ENCODE data around the gene NCAPH2. TPM values are rescaled to one million over a fixed set of nuclear protein-coding genes. Genes with fewer than 3 reads are reported as not detected.
"Not testable (repeated sequence)": the region's sequence is repeated elsewhere in the genome, so short reads cannot be mapped to it uniquely, and the experiment has no call there.

Gene NCAPH2
- total RNA-seq, 2 donors from 2014 or later: 27.4 to 71.5 TPM

DNA sequence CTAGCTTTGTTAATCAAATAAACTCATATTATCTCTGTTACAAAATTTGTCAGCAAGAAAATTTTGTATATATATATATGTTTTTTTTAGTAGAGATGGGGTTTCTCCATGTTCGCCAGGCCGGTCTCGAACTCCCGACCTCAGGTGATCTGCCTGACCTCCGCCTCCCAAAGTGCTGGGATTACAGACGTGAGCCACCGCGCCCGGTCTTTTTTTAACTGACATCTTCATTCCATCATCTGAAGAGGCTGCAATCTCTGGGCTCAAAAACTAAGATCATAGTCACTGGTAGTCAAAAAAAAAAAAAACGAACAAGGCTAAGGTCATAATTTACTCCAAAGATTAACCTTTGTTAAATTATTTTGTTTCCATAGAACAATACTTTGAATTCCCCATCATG lies 32.4 kb downstream of the NCAPH2 start:
- TF ChIP-seq, protein P1, sequence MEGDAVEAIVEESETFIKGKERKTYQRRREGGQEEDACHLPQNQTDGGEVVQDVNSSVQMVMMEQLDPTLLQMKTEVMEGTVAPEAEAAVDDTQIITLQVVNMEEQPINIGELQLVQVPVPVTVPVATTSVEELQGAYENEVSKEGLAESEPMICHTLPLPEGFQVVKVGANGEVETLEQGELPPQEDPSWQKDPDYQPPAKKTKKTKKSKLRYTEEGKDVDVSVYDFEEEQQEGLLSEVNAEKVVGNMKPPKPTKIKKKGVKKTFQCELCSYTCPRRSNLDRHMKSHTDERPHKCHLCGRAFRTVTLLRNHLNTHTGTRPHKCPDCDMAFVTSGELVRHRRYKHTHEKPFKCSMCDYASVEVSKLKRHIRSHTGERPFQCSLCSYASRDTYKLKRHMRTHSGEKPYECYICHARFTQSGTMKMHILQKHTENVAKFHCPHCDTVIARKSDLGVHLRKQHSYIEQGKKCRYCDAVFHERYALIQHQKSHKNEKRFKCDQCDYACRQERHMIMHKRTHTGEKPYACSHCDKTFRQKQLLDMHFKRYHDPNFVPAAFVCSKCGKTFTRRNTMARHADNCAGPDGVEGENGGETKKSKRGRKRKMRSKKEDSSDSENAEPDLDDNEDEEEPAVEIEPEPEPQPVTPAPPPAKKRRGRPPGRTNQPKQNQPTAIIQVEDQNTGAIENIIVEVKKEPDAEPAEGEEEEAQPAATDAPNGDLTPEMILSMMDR (IDR thresholded peaks at IDR 0.05): no peak
- peak overlapping the region; percentile 94 for H3K27ac ChIP-seq
- H3K36me3 ChIP-seq: no peaks in the 10 kb centered on the region
- H3K9ac ChIP-seq (ENCODE audit: low read depth in 2 of 2, low read length in 2 of 2): no peak overlapping the region
- H3K4me3 ChIP-seq: no peak overlapping the region
- H3K4me1 ChIP-seq: peaks cover 4% of the 10 kb centered on the region
- intact Hi-C loops (cut with DNase I): no loop called here
- no peaks in the 10 kb centered on the region for H3K9me3 ChIP-seq
- no peaks in the 10 kb centered on the region for H3K27me3 ChIP-seq
- no peak for DNase-seq

DNA sequence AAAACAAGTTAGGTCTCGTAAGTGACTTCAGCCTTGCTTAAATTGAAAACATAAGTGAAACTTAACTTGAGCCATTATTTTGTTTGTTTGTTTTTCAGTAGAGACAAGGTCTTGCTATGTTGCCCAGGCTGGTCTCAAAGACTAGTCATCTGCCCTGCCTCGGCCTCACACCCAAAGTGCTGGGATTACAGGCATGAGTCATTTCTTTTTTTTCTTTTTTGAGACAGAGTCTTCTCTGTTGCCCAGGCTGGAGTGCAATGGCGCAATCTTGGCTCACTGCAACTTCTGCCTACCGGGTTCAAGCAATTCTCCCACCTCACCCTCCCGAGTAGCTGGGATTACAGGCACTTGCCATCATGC lies 33.6 kb downstream of the NCAPH2 start:
- intact Hi-C loops (cut with DNase I); H3K36me3 ChIP-seq; H3K4me3 ChIP-seq; H3K9me3 ChIP-seq; H3K4me1 ChIP-seq; H3K27me3 ChIP-seq; DNase-seq; H3K9ac ChIP-seq (ENCODE audit: low read depth in 2 of 2, low read length in 2 of 2): not testable (repeated sequence)
- H3K27ac ChIP-seq: peak overlapping the region; percentile 94

DNA sequence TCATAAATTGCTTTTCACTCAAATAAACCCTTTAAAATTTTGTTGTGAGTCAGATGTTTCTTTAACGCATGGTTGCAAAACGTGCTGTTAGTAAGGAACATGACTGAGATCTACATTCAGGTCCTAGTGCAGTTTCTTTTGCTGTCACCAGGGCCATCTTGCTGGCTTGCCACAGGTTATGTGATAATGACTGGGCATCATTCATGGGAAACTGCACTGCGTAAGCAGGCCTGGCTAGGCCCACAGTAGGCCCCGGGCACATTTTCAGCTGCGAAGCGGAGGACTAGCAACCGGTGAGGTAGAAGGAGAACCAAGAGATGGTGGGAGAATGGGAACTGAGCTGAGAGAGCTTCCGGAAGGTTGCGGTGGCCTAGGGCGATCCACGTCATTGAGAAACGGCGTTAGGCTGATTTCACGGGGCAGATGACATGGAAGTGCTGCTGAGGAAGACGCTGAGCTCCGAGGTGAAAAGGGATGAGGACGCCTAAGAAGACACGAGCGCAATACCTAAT lies 34.4 kb downstream of the NCAPH2 start:
- peak overlapping the region in 1 of 2 donors; percentile 43 for H3K9ac ChIP-seq (ENCODE audit: low read depth in 2 of 2, low read length in 2 of 2)

DNA sequence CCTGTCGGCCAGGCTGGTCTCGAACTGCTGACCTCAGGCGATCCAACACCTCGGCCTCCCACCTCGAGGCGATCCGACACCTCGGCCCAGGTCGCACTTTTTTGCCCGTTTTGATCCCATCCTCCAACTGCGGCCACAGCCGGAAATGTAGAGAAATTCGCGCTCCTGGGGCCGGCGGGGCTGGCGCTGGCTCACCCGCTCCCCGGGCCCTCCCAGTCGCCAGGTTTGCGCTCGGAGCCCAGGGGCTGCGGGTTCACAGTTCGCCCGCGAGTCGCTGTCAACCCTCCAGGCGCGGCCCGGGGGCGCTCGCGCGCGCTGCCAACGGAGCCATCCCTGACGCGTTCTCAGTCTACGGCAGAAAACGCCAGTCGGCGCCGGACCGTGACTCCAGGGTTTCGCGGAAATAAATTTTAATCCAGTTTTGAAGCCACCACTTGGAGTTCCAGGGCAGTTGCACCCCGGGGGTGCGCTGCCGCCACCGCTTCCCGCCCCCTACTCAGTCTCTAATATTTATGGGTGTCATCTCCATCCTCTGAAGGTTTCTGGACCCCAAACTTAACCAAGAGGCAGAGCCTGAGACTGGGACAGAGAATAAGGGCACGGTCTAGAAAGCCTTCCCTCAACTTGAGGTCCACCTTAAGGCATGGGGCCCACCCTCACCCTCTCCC lies 36.2 kb downstream of the NCAPH2 start:
- TF ChIP-seq, protein P1 (IDR thresholded peaks at IDR 0.05): peak; percentile 53
- Histone ChIP-seq H3K27me3 (peaks cover 29% of the 10 kb centered on the region), H3K27ac (peak overlapping the region; percentile 35), H3K36me3 (no peaks in the 10 kb centered on the region), H3K9me3 (no peaks in the 10 kb centered on the region), H3K9ac (ENCODE audit: low read depth in 2 of 2, low read length in 2 of 2) (peak overlapping the region; percentile 48 to 79), H3K4me1 (no peaks in the 10 kb centered on the region), H3K4me3 (peak overlapping the region; percentile 7)
- peak; percentile 90 for DNase-seq
- intact Hi-C loops (cut with DNase I): no loop called here

More for the DNA sequence above, 34.4 kb downstream of the NCAPH2 start:
- no peaks in the 10 kb centered on the region for H3K36me3 ChIP-seq
- intact Hi-C loops (cut with DNase I): no loop called here
- no peak overlapping the region for H3K4me3 ChIP-seq
- DNase-seq: no peak
- peaks cover 4% of the 10 kb centered on the region for H3K4me1 ChIP-seq
- H3K9me3 ChIP-seq: no peaks in the 10 kb centered on the region
- TF ChIP-seq, protein P1 (IDR thresholded peaks at IDR 0.05): no peak
- H3K27ac ChIP-seq: peak overlapping the region; percentile 94
- H3K27me3 ChIP-seq: peaks cover 15% of the 10 kb centered on the region

DNA sequence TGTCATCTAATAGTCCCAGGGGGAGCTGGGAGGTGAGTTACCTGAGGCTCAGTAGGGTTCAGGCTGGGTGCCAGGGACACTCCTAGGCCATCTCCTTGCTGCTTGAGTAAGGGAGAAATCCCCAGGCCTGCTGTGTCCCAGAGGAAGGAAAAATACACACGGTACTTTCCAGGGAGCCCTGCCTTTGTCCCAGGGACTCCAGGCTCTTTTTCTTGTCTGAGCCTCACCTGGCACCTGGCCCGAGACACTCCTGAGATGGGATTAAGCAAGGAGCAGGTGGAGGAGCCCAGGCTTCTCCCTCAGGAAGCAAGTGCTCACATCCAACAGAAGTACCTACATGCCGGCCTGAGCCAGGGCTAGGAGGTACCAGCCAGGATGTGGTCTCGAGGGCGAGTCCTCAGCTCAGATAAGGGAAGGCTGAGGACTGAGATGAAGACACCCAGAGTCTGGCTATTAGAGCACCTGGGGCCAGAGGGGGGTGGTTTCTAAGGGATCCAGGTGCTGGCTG lies 36.8 kb downstream of the NCAPH2 start:
- Histone ChIP-seq H3K27ac (peak overlapping the region; percentile 35), H3K9ac (ENCODE audit: low read depth in 2 of 2, low read length in 2 of 2) (peak overlapping the region; percentile 48 to 58), H3K36me3 (no peaks in the 10 kb centered on the region), H3K4me1 (no peaks in the 10 kb centered on the region), H3K4me3 (no peak overlapping the region), H3K9me3 (no peaks in the 10 kb centered on the region), H3K27me3 (peaks cover 32% of the 10 kb centered on the region)
- DNase-seq: peak; percentile 62
- intact Hi-C loops (cut with DNase I): no loop called here
- TF ChIP-seq, protein P1 (IDR thresholded peaks at IDR 0.05): no peak

Data from colonic mucosa (tissue), 4 donors.